ENCODE data around the gene ZNF276. TPM values are rescaled to one million over a fixed set of nuclear protein-coding genes. Genes with fewer than 3 reads are reported as not detected.

ZNF276 gene
- total RNA-seq, 4 donors from 2014 or later: 16.1 to 19.2 (median 17.2) TPM

DNA sequence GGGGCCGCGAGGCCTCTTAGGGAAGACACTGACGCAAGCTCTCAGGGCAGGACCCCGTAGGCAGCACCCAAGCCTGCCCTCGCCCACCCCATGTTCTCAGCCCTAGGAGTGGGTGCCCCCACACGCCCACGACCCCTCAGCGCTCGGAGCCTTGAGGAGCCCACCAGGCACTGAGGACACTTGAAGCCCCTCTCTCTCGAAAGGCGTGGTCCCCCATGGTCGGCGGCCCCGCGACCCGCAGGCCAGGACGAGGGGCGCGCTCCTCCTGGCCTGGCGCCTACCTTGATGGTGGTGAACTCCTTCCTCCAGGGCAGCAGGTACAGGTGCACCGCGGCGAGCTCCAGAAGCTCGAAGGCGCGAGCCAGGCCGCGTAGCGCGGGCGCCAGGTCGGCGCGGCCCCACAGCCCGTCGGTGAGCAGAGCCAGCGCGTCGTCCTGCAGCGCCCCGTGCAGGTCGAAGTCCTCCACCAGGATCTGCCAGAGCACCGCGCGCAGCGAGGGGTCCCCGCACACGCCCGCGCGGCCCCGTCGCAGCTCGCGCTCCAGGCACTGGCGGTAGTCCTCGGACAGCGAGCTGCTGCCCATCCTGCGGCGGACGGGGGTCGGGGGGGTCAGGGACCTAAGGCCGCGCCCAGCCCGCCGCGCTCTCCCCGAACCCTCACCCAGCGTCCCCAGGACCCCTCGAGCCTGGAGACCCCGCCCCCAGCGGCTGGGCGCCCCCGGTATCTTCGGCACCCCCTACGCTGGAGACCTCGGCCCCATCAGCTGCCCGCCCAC lies 20.5 kb upstream of the ZNF276 start:
- DNase-seq (ENCODE audit: extremely low spot score): no peak
- H3K27ac ChIP-seq (replicated peaks in 1 of 4): peak overlapping the region; percentile 74 to 86 (median 80)
- intact Hi-C loops (cut with DNase I): loop anchor here (5.0 to 10.0 kb wide), 2 partner anchors 91 to 164 kb away; no protein-coding TSS in a partner anchor
- H3K36me3 ChIP-seq: peaks cover 0 to 23% (median 20%) of the 10 kb centered on the region in 4 donors
- WGBS: 5% methylated on average over 4 of the region's 78 CpGs
- H3K9me3 ChIP-seq: no peaks in the 10 kb centered on the region
- peaks cover 15 to 35% (median 34%) of the 10 kb centered on the region in 4 donors for H3K4me1 ChIP-seq
- TF ChIP-seq POLR2AphosphoS5 (IDR thresholded peaks at IDR 0.05): no peak
- no peak for TF ChIP-seq EP300 (IDR thresholded peaks at IDR 0.05)
- TF ChIP-seq, protein P1, sequence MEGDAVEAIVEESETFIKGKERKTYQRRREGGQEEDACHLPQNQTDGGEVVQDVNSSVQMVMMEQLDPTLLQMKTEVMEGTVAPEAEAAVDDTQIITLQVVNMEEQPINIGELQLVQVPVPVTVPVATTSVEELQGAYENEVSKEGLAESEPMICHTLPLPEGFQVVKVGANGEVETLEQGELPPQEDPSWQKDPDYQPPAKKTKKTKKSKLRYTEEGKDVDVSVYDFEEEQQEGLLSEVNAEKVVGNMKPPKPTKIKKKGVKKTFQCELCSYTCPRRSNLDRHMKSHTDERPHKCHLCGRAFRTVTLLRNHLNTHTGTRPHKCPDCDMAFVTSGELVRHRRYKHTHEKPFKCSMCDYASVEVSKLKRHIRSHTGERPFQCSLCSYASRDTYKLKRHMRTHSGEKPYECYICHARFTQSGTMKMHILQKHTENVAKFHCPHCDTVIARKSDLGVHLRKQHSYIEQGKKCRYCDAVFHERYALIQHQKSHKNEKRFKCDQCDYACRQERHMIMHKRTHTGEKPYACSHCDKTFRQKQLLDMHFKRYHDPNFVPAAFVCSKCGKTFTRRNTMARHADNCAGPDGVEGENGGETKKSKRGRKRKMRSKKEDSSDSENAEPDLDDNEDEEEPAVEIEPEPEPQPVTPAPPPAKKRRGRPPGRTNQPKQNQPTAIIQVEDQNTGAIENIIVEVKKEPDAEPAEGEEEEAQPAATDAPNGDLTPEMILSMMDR (IDR thresholded peaks at IDR 0.05): no peak
- TF ChIP-seq POLR2A (IDR thresholded peaks at IDR 0.05; ENCODE audit: low read depth): no peak
- H3K4me3 ChIP-seq: peak overlapping the region; percentile 73 to 94 (median 82)
- no peaks in the 10 kb centered on the region for H3K27me3 ChIP-seq

DNA sequence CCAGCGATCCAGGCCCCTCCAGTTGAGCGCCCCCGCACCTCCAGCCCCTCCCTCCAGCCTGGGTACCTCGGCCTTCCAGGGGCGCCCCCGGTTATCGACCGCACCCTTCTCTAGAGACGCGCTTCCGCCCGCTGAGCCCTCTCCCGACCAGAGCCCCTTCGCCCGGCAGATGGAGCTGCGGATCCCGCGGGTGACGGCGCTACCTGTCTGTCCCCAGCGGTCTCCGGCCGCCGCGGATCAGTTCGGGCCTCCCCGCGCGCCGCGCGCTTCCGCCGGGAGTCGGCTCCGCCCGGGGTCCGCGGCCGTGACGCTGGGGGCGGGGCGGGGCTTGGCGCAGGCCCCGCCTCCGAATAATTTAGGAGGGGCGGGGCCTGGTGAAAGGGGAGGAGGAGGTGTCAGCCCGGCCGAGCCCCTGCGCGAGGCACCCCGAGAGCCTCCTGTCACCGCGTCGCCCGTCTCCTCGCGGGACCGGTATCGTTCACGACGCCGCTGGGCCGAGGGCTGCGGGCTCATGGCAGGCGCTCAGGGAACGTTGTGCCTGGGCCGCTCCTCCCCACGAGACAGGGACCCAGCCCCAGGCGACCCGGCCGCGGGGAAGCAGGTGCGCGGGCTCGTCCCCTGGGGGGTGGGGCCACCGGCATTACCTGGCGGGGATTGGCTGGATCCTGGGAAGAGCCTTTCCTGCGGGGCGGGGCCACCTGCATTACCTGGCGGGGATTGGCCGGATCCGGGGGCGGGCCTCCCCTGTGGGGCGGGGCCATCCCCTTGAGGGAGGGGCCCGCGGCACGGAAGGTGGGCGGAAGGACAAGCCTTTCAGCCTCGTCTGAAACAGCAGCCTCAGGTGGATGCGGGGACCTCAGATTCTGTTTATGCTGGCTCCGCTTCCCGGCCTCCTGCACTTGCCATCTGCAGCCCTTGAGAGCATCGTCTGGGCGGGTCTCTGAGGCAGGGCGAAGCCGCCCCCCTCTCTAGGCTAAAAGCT lies 19.6 kb upstream of the ZNF276 start, which contains the start of gene SPATA2L:
Gene SPATA2L, minus strand, starts transcription at position 281 of the 982 bp plus-strand sequence. CDS start 473 bp downstream, outside the sequence.
- Histone ChIP-seq H3K4me3 (peak within 1 kb of the TSS; percentile 73 to 94 (median 82)), H3K27ac (replicated peaks in 1 of 4) (peak within 1 kb of the TSS; percentile 74 to 86 (median 80)), H3K36me3 (peaks cover 0 to 16% (median 15%) of the 10 kb centered on the region in 4 donors), H3K9me3 (no peaks in the 10 kb centered on the region), H3K27me3 (no peaks in the 10 kb centered on the region), H3K4me1 (peaks cover 15 to 41% (median 40%) of the 10 kb centered on the region in 4 donors)
- 0% methylated on average over 39 of the region's 97 CpGs for WGBS
- peak; percentile 80 to 94 for TF ChIP-seq POLR2AphosphoS5 (IDR thresholded peaks at IDR 0.05)
- peak; percentile 78 for TF ChIP-seq POLR2A (IDR thresholded peaks at IDR 0.05; ENCODE audit: low read depth)
- TF ChIP-seq, protein P1 (IDR thresholded peaks at IDR 0.05): peak in 1 of 3 experiments; percentile 29
- no peak for TF ChIP-seq EP300 (IDR thresholded peaks at IDR 0.05)
- peak; percentile 96 for DNase-seq (ENCODE audit: extremely low spot score)
- intact Hi-C loops (cut with DNase I): loop anchor here (5.0 to 10.0 kb wide), 2 partner anchors 91 to 163 kb away; no protein-coding TSS in a partner anchor

DNA sequence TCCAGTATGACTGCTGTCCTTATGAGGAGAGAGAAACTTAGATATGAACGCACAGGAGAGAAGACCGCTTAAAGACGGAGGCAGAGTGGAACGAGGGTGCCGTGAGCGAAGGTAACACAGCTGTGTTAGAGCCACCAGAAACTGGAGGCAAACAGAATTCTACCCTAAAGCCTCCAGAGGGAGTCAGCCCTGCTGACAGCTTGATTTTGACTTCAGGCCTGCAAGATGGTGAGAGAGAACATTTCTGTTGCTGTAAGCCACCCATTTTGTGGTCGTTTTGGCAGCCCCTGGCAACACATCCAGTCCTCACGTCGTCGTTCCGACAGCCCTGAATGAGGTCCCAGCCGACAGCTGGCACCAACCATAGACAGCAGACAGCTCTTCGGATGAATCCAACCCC lies 17.1 kb upstream of the ZNF276 start:
- no peak for TF ChIP-seq POLR2AphosphoS5 (IDR thresholded peaks at IDR 0.05)
- TF ChIP-seq POLR2A (IDR thresholded peaks at IDR 0.05; ENCODE audit: low read depth): no peak
- TF ChIP-seq EP300 (IDR thresholded peaks at IDR 0.05): no peak
- WGBS: 76% methylated on average over 10 of the region's 13 CpGs
- no peak for DNase-seq (ENCODE audit: extremely low spot score)
- no peaks in the 10 kb centered on the region for H3K9me3 ChIP-seq
- H3K36me3 ChIP-seq: peaks cover 0 to 5% (median 0%) of the 10 kb centered on the region in 4 donors
- H3K4me3 ChIP-seq: no peak overlapping the region
- intact Hi-C loops (cut with DNase I): loop anchor here (5.0 to 10.0 kb wide), 2 partner anchors 88 to 161 kb away; no protein-coding TSS in a partner anchor
- H3K4me1 ChIP-seq: peaks cover 15 to 41% (median 39%) of the 10 kb centered on the region in 4 donors
- no peak overlapping the region for H3K27ac ChIP-seq (replicated peaks in 1 of 4)
- H3K27me3 ChIP-seq: no peaks in the 10 kb centered on the region

DNA sequence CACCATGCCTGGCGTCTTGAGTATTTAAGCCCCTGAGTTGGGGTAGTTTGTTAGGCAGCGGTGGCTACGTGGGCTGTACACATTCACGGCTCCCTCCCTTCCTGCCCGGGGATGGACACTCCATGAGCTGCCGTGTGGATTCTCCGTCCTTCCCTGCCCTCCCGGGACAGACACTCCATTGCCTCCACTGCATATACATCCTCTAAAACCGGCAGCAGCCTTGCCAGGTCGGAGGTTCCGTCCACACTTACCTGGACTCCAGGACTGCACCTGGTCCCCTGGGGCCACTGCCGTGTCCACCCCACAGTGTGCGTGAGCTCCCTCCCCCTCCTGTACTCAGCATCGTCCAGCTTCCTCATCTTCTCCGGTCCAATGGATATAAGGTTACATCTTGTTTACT lies 16.3 kb upstream of the ZNF276 start:
- 57% methylated on average over 15 of the region's 15 CpGs for WGBS
- Histone ChIP-seq H3K4me1 (peaks cover 10 to 34% (median 32%) of the 10 kb centered on the region in 4 donors), H3K36me3 (peaks cover 0 to 5% (median 0%) of the 10 kb centered on the region in 4 donors), H3K27ac (replicated peaks in 1 of 4) (no peak overlapping the region), H3K9me3 (no peaks in the 10 kb centered on the region), H3K4me3 (no peak overlapping the region), H3K27me3 (no peaks in the 10 kb centered on the region)
- TF ChIP-seq POLR2AphosphoS5 (IDR thresholded peaks at IDR 0.05): no peak
- TF ChIP-seq, protein P1 (IDR thresholded peaks at IDR 0.05): no peak
- TF ChIP-seq POLR2A (IDR thresholded peaks at IDR 0.05; ENCODE audit: low read depth): no peak
- TF ChIP-seq EP300 (IDR thresholded peaks at IDR 0.05): no peak
- intact Hi-C loops (cut with DNase I): loop anchor here (10.0 kb wide), 1 partner anchor 160 kb away; no protein-coding TSS in a partner anchor
- DNase-seq (ENCODE audit: extremely low spot score): no peak
